Gastrocnemius medialis (tissue), 4 donors: Measurements from ENCODE around the gene BDH1.

ENCODE experiments used
- POLR2A ChIP-seq, 2 donors: fragments of 450-650 bp; IDR thresholded peaks; one replicate each; pipeline ENCODE4 v1.6.1; 2017; ENCODE audit warnings: antibody characterized with exemption in 2 of 2, mild to moderate bottlenecking in 2 of 2, moderate library complexity in 2 of 2
- TF ChIP-seq, protein P1 (sequence below), 5 experiments: fragments of 450-650 bp in 3 of 5; fragments of 200-600 bp in 2 of 5; sonication (generic) in 2 of 5; IDR thresholded peaks in 4 of 5; conservative IDR thresholded peaks in 1 of 5; 1 replicate in 4 of 5; 2 replicates in 1 of 5; pipeline ENCODE4 v1.5.1; 2016 to 2019; ENCODE audit warnings: antibody characterized with exemption in 5 of 5, mild to moderate bottlenecking in 3 of 5, moderate library complexity in 3 of 5

GRCh38 chr3:197523526-197523925 is 32.2 kb downstream of the BDH1 start:
- TF ChIP-seq, protein P1, sequence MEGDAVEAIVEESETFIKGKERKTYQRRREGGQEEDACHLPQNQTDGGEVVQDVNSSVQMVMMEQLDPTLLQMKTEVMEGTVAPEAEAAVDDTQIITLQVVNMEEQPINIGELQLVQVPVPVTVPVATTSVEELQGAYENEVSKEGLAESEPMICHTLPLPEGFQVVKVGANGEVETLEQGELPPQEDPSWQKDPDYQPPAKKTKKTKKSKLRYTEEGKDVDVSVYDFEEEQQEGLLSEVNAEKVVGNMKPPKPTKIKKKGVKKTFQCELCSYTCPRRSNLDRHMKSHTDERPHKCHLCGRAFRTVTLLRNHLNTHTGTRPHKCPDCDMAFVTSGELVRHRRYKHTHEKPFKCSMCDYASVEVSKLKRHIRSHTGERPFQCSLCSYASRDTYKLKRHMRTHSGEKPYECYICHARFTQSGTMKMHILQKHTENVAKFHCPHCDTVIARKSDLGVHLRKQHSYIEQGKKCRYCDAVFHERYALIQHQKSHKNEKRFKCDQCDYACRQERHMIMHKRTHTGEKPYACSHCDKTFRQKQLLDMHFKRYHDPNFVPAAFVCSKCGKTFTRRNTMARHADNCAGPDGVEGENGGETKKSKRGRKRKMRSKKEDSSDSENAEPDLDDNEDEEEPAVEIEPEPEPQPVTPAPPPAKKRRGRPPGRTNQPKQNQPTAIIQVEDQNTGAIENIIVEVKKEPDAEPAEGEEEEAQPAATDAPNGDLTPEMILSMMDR (IDR thresholded peaks at IDR 0.05 in 4 of 5, conservative IDR thresholded peaks at IDR 0.05 in 1 of 5) = no peak
- no peak for TF ChIP-seq POLR2A (IDR thresholded peaks at IDR 0.05)
